Gastroesophageal sphincter (tissue), 2 donors: ENCODE data around the gene IDUA.

Experiments
- EP300 ChIP-seq: sonication (generic); formaldehyde crosslinking; IDR thresholded peaks from one replicate; pipeline ENCODE4 v1.6.1; 2017; ENCODE audit warnings: antibody characterized with exemption, mild to moderate bottlenecking
- POLR2A ChIP-seq, 2 donors: fragments of 450-650 bp; IDR thresholded peaks; one replicate each; pipeline ENCODE4 v1.6.1; 2017; ENCODE audit warnings: antibody characterized with exemption in 2 of 2, mild to moderate bottlenecking in 2 of 2, moderate library complexity in 1 of 2

- TF ChIP-seq POLR2A (IDR thresholded peaks at IDR 0.05), result no peak
- TF ChIP-seq EP300, result no peak
These were observed 16.6 kb upstream of the IDUA start for GRCh38 chr4:970046-970745.
